HL-60 (cell line): ENCODE data around the gene FRAS1.

Experiments
- GABPA ChIP-seq: IDR thresholded peaks from 2 replicates; pipeline ENCODE4 v1.6.1; 2012; ENCODE audit warnings: low read depth
- POLR2AphosphoS5 ChIP-seq: IDR thresholded peaks from 2 replicates; pipeline ENCODE4 v1.6.1; 2012; ENCODE audit warnings: low read depth
- TF ChIP-seq, protein P1 (sequence below): IDR thresholded peaks from one replicate; pipeline ENCODE4 v1.5.1; 2011; ENCODE audit warnings: low read length, control low read depth, inconsistent platforms; ENCODE audit not compliant: insufficient read depth
- TF ChIP-seq, protein P2 (sequence below): IDR thresholded peaks from 2 replicates; pipeline ENCODE4 v1.6.1; 2012; ENCODE audit warnings: low read depth; ENCODE audit not compliant: insufficient replicate concordance

DNA sequence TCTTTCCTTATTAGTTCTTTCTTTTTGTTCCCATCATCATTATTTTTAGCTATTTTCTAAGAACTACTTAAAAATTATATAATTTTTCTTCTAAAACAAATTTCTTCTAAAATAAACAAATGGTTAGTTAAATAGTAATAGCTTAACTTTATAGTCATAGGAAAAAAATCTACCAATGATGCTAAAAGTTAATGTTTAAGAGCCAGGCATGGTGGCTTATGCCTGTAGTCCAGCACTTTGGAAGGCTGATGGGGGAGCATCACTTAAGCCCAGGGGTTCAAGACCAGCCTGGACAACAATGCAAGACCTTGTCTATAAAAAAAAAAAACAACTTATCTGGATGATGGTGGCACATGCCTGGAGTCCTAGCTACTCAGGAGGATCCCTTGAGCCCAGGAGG, 367.3 kb downstream of the FRAS1 start:
- TF ChIP-seq, protein P1, sequence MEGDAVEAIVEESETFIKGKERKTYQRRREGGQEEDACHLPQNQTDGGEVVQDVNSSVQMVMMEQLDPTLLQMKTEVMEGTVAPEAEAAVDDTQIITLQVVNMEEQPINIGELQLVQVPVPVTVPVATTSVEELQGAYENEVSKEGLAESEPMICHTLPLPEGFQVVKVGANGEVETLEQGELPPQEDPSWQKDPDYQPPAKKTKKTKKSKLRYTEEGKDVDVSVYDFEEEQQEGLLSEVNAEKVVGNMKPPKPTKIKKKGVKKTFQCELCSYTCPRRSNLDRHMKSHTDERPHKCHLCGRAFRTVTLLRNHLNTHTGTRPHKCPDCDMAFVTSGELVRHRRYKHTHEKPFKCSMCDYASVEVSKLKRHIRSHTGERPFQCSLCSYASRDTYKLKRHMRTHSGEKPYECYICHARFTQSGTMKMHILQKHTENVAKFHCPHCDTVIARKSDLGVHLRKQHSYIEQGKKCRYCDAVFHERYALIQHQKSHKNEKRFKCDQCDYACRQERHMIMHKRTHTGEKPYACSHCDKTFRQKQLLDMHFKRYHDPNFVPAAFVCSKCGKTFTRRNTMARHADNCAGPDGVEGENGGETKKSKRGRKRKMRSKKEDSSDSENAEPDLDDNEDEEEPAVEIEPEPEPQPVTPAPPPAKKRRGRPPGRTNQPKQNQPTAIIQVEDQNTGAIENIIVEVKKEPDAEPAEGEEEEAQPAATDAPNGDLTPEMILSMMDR: no peak
- TF ChIP-seq POLR2AphosphoS5 (no peak), GABPA (no peak)
- TF ChIP-seq, protein P2, sequence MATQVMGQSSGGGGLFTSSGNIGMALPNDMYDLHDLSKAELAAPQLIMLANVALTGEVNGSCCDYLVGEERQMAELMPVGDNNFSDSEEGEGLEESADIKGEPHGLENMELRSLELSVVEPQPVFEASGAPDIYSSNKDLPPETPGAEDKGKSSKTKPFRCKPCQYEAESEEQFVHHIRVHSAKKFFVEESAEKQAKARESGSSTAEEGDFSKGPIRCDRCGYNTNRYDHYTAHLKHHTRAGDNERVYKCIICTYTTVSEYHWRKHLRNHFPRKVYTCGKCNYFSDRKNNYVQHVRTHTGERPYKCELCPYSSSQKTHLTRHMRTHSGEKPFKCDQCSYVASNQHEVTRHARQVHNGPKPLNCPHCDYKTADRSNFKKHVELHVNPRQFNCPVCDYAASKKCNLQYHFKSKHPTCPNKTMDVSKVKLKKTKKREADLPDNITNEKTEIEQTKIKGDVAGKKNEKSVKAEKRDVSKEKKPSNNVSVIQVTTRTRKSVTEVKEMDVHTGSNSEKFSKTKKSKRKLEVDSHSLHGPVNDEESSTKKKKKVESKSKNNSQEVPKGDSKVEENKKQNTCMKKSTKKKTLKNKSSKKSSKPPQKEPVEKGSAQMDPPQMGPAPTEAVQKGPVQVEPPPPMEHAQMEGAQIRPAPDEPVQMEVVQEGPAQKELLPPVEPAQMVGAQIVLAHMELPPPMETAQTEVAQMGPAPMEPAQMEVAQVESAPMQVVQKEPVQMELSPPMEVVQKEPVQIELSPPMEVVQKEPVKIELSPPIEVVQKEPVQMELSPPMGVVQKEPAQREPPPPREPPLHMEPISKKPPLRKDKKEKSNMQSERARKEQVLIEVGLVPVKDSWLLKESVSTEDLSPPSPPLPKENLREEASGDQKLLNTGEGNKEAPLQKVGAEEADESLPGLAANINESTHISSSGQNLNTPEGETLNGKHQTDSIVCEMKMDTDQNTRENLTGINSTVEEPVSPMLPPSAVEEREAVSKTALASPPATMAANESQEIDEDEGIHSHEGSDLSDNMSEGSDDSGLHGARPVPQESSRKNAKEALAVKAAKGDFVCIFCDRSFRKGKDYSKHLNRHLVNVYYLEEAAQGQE: no peak
